WTC11 (cell line): Measurements from ENCODE around the gene FAH. TPM values are rescaled to one million over a fixed set of nuclear protein-coding genes. Genes with fewer than 3 reads are reported as not detected.

Experiments used
- ATAC-seq: fragments of 200-7000 bp; cut with Tn5 transposase; 2 replicates; pipeline ENCODE4 v1.10.0; 2021; ENCODE audit warnings: mild to moderate bottlenecking, moderate library complexity
- CTCF ChIA-PET: fragments of 300-600 bp; sonication (Branson Sonifier 250); formaldehyde crosslinking; loops from one replicate; lab custom pipeline; 2021; ENCODE audit warnings: antibody characterized with exemption; lab: Charles Lee
- POLR2A ChIA-PET: fragments of 350-600 bp; sonication (Branson Sonifier 250); formaldehyde crosslinking; loops from one replicate; lab custom pipeline; 2021; ENCODE audit warnings: antibody characterized with exemption; lab: Charles Lee
- DNase-seq: peaks from one replicate; pipeline ENCODE4 v3.0.0; 2021; ENCODE audit warnings: low spot score
- H3K27ac Mint-ChIP-seq: 2 replicates; pipeline ENCODE4 v1.8.0; 2021; ENCODE audit warnings: mixed read lengths
- H3K27me3 Mint-ChIP-seq: 2 replicates; pipeline ENCODE4 v1.8.0; 2021; ENCODE audit warnings: low read depth, mild to moderate bottlenecking, moderate library complexity, mixed read lengths
- H3K36me3 Mint-ChIP-seq: 2 replicates; pipeline ENCODE4 v1.8.0; 2021; ENCODE audit warnings: mixed read lengths
- H3K4me1 Mint-ChIP-seq: 2 replicates; pipeline ENCODE4 v1.8.0; 2022; ENCODE audit warnings: mixed read lengths
- H3K4me3 Mint-ChIP-seq: 2 replicates; pipeline ENCODE4 v1.8.0; 2021; ENCODE audit warnings: mild to moderate bottlenecking, moderate library complexity, mixed read lengths
- H3K9me3 Mint-ChIP-seq: 2 replicates; pipeline ENCODE4 v1.8.0; 2021; ENCODE audit warnings: mixed read lengths
- AFF4 ChIP-seq: sonication (generic); formaldehyde crosslinking; IDR thresholded peaks from 2 replicates; pipeline ENCODE4 v1.8.1; 2023; ENCODE audit warnings: mild to moderate bottlenecking, missing genetic modification reagents, borderline replicate concordance
- CDX4 ChIP-seq: fragments of 250-450 bp; sonication (Bioruptor Pico); IDR thresholded peaks from 2 replicates; pipeline ENCODE4 v1.9.0; 2021; ENCODE audit warnings: moderate library complexity, mild to moderate bottlenecking, inconsistent platforms, borderline replicate concordance
- CREB1 ChIP-seq: sonication (generic); formaldehyde crosslinking; IDR thresholded peaks from 2 replicates; pipeline ENCODE4 v1.8.0; 2023; ENCODE audit warnings: mild to moderate bottlenecking, missing genetic modification reagents
- FOXK1 ChIP-seq: sonication (generic); formaldehyde crosslinking; IDR thresholded peaks from 2 replicates; pipeline ENCODE4 v1.8.0; 2022; ENCODE audit warnings: mild to moderate bottlenecking, moderate library complexity, missing genetic modification reagents
- FOXP1 ChIP-seq: sonication (generic); formaldehyde crosslinking; IDR thresholded peaks from 2 replicates; pipeline ENCODE4 v1.8.0; 2022; ENCODE audit warnings: missing genetic modification reagents, mild to moderate bottlenecking, moderate library complexity, borderline replicate concordance
- GABPB1 ChIP-seq: sonication (generic); formaldehyde crosslinking; IDR thresholded peaks from 2 replicates; pipeline ENCODE4 v1.8.1; 2023; ENCODE audit warnings: mild to moderate bottlenecking, missing genetic modification reagents
- NR1H2 ChIP-seq: sonication (generic); formaldehyde crosslinking; IDR thresholded peaks from 2 replicates; pipeline ENCODE4 v1.9.0; 2021; ENCODE audit warnings: mild to moderate bottlenecking, moderate library complexity, missing genetic modification reagents
- NR2C2 ChIP-seq: sonication (generic); formaldehyde crosslinking; IDR thresholded peaks from 2 replicates; pipeline ENCODE4 v1.8.0; 2022; ENCODE audit warnings: mild to moderate bottlenecking, missing genetic modification reagents
- SP1 ChIP-seq: sonication (generic); formaldehyde crosslinking; conservative IDR thresholded peaks from 2 replicates; pipeline ENCODE4 v1.8.1; 2022; ENCODE audit warnings: missing genetic modification reagents
- TP53 ChIP-seq: sonication (generic); formaldehyde crosslinking; IDR thresholded peaks from 2 replicates; pipeline ENCODE4 v1.8.1; 2023; ENCODE audit warnings: mild to moderate bottlenecking, missing genetic modification reagents
- USF2 ChIP-seq: sonication (generic); formaldehyde crosslinking; IDR thresholded peaks from 2 replicates; pipeline ENCODE4 v1.8.1; 2023; ENCODE audit warnings: mild to moderate bottlenecking, missing genetic modification reagents, moderate library complexity
- ZBTB43 ChIP-seq: sonication (generic); formaldehyde crosslinking; IDR thresholded peaks from 2 replicates; pipeline ENCODE4 v1.8.1; 2023; ENCODE audit warnings: mild to moderate bottlenecking, missing genetic modification reagents
- ZNF121 ChIP-seq: sonication (generic); formaldehyde crosslinking; IDR thresholded peaks from 2 replicates; pipeline ENCODE4 v1.8.0; 2023; ENCODE audit warnings: missing genetic modification reagents
- ZNF232 ChIP-seq: sonication (generic); formaldehyde crosslinking; IDR thresholded peaks from 2 replicates; pipeline ENCODE4 v1.8.0; 2022; ENCODE audit warnings: mild to moderate bottlenecking, missing genetic modification reagents
- ZNF416 ChIP-seq: fragments of 250-450 bp; sonication (Bioruptor Pico); IDR thresholded peaks from 2 replicates; pipeline ENCODE4 v1.9.0; 2021; ENCODE audit warnings: mild to moderate bottlenecking, inconsistent platforms
- ZNF425 ChIP-seq: fragments of 250-450 bp; sonication (Bioruptor Pico); conservative IDR thresholded peaks from 2 replicates; pipeline ENCODE4 v1.9.0; 2021; ENCODE audit warnings: mild to moderate bottlenecking
- ZSCAN18 ChIP-seq: fragments of 250-450 bp; sonication (Bioruptor Pico); IDR thresholded peaks from 2 replicates; pipeline ENCODE4 v2.1.2; 2022; ENCODE audit warnings: mild to moderate bottlenecking, moderate library complexity
- total RNA-seq: library from RNA; stranded (reverse); gene quantifications from 3 replicates; pipeline ENCODE4 v1.2.3, GENCODE V29; 2021

Gene FAH
- total RNA-seq, 1 experiment from 2014 or later, result 22.8 TPM

GRCh38 chr15:80185152-80185551 is 32.4 kb downstream of the FAH start:
- no peaks in the 10 kb centered on the region for H3K27me3 Mint-ChIP-seq
- H3K4me1 Mint-ChIP-seq, result no peaks in the 10 kb centered on the region
- H3K9me3 Mint-ChIP-seq, result no peaks in the 10 kb centered on the region
- H3K27ac Mint-ChIP-seq, result no peak overlapping the region
- no peak overlapping the region for H3K4me3 Mint-ChIP-seq
- ATAC-seq (no peak), DNase-seq (no peak)
- ChIA-PET POLR2A (no interaction called here), CTCF (no interaction called here)
- TF ChIP-seq ZNF232 (CRISPR knock-in tag) (no peak), NR1H2 (no peak), ZSCAN18 (CRISPR knock-in tag) (no peak), CDX4 (CRISPR knock-in tag) (no peak), CREB1 (CRISPR knock-in tag) (no peak), NR2C2 (CRISPR knock-in tag) (no peak), ZNF416 (CRISPR knock-in tag) (no peak), ZNF121 (no peak), USF2 (CRISPR knock-in tag) (no peak), ZNF425 (CRISPR knock-in tag) (no peak)
- H3K36me3 Mint-ChIP-seq, result peaks cover 19% of the 10 kb centered on the region

GRCh38 chr15:80186066-80186465 is 33.3 kb downstream of the FAH start:
- ChIA-PET CTCF (no interaction called here), POLR2A (interaction anchor here (1.1 kb wide), 1 partner anchor 9 kb away, joined by 4 read pairs; no protein-coding TSS in a partner anchor)
- H3K9me3 Mint-ChIP-seq, result no peaks in the 10 kb centered on the region
- H3K27ac Mint-ChIP-seq, result no peak overlapping the region
- no peak overlapping the region for H3K4me3 Mint-ChIP-seq
- no peaks in the 10 kb centered on the region for H3K27me3 Mint-ChIP-seq
- no peak for ATAC-seq
- peaks cover 19% of the 10 kb centered on the region for H3K36me3 Mint-ChIP-seq
- no peaks in the 10 kb centered on the region for H3K4me1 Mint-ChIP-seq
- no peak for DNase-seq
- TF ChIP-seq TP53 (CRISPR knock-in tag), result no peak
- TF ChIP-seq AFF4, result no peak
- no peak for TF ChIP-seq FOXP1 (CRISPR knock-in tag)
- TF ChIP-seq ZBTB43, result no peak
- TF ChIP-seq FOXK1 (CRISPR knock-in tag), result no peak
- TF ChIP-seq CDX4 (CRISPR knock-in tag), result no peak
- no peak for TF ChIP-seq GABPB1 (CRISPR knock-in tag)
- TF ChIP-seq NR2C2 (CRISPR knock-in tag), result no peak
- TF ChIP-seq SP1 (CRISPR knock-in tag), result no peak
- TF ChIP-seq ZNF425 (CRISPR knock-in tag), result no peak
